PC-9 (cell line): Measurements from ENCODE around the gene TRIP6. TPM values are rescaled to one million over a fixed set of nuclear protein-coding genes. Genes with fewer than 3 reads are reported as not detected.

Source experiments
- BruUV-seq: library from RNA; stranded (reverse); fragments of 400-500 nt; replicated peaks from 2 replicates; lab custom pipeline; 2021; lab: Mats Ljungman, UMichigan
- CTCF ChIA-PET: fragments of 300-600 bp; sonication (Branson Sonifier 250); formaldehyde crosslinking; loops from one replicate; lab custom pipeline; 2022; ENCODE audit warnings: antibody characterized with exemption; lab: Charles Lee
- POLR2A ChIA-PET: fragments of 300-600 bp; sonication (Branson Sonifier 250); formaldehyde crosslinking; loops from one replicate; lab custom pipeline; 2022; ENCODE audit warnings: antibody characterized with exemption; ENCODE audit not compliant: unreplicated experiment; lab: Charles Lee
- DNase-seq, 2 experiments: peaks; one replicate each; pipeline versions ENCODE4 v3.0.0 to v3.0.0-alpha.2; 2015 to 2022; ENCODE audit warnings: mixed read lengths in 1 of 2
- H2AFZ ChIP-seq: fragments of 200-600 bp; sonication (generic); 2 replicates; pipeline ENCODE4 v1.8.1; 2017; ENCODE audit warnings: antibody characterized with exemption
- H3F3A ChIP-seq: fragments of 200-600 bp; sonication (generic); 2 replicates; pipeline ENCODE4 v1.8.1; 2017; ENCODE audit warnings: antibody characterized with exemption, mild to moderate bottlenecking, low read depth; ENCODE audit not compliant: insufficient read depth
- H3K27ac ChIP-seq: fragments of 200-600 bp; sonication (generic); 2 replicates; pipeline ENCODE4 v1.6.1; 2016; ENCODE audit warnings: mixed run types
- H3K27me3 ChIP-seq: fragments of 200-600 bp; sonication (generic); 2 replicates; pipeline ENCODE4 v1.6.1; 2016; ENCODE audit warnings: low read depth, mixed run types; ENCODE audit not compliant: insufficient read depth
- H3K36me3 ChIP-seq: fragments of 200-600 bp; sonication (generic); 2 replicates; pipeline ENCODE4 v1.6.1; 2016; ENCODE audit warnings: low read depth, mixed run types
- H3K4me1 ChIP-seq: fragments of 200-600 bp; sonication (generic); replicated peaks from 2 replicates; pipeline ENCODE4 v1.6.1; 2016; ENCODE audit warnings: mixed run types; ENCODE audit not compliant: insufficient read depth
- H3K4me2 ChIP-seq: fragments of 200-600 bp; sonication (generic); 2 replicates; pipeline ENCODE4 v1.6.1; 2017; ENCODE audit warnings: mixed run types
- H3K4me3 ChIP-seq: fragments of 200-600 bp; sonication (generic); 2 replicates; pipeline ENCODE4 v1.6.1; 2016; ENCODE audit warnings: mixed run types
- H3K79me2 ChIP-seq: fragments of 200-600 bp; sonication (generic); 2 replicates; pipeline ENCODE4 v1.6.1; 2017; ENCODE audit warnings: low read depth, mixed run types
- H3K9me2 ChIP-seq: fragments of 200-600 bp; sonication (generic); 2 replicates; pipeline ENCODE4 v1.8.1; 2017; ENCODE audit warnings: mild to moderate bottlenecking; ENCODE audit not compliant: insufficient read depth
- H3K9me3 ChIP-seq: fragments of 200-600 bp; sonication (generic); 2 replicates; pipeline ENCODE4 v1.8.1; 2016; ENCODE audit warnings: low read depth; ENCODE audit not compliant: insufficient read depth
- H4K20me1 ChIP-seq: fragments of 200-600 bp; sonication (generic); 2 replicates; pipeline ENCODE4 v1.8.1; 2017; ENCODE audit not compliant: insufficient read depth
- CTCF ChIP-seq: fragments of 200-600 bp; sonication (generic); conservative IDR thresholded peaks from 2 replicates; pipeline ENCODE4 v1.6.1; 2017; ENCODE audit warnings: mixed run types, antibody characterized with exemption, mild to moderate bottlenecking, moderate library complexity
- EZH2 ChIP-seq: fragments of 200-600 bp; sonication (generic); IDR thresholded peaks from 2 replicates; pipeline ENCODE4 v1.8.0; 2017; ENCODE audit warnings: antibody characterized with exemption, low read depth
- intact Hi-C: fragments of 100-400 bp; cut with micrococcal nuclease; formaldehyde crosslinking; loops from one replicate; pipeline ENCODE4 v1.10.0; 2022; ENCODE audit not compliant: unreplicated experiment
- total RNA-seq: library from RNA; stranded (reverse); gene quantifications from 2 replicates; pipeline ENCODE4 v1.2.3, GENCODE V29; 2021

The TRIP6 gene
- total RNA-seq, 1 experiment from 2014 or later, result 89.3 TPM

GRCh38 chr7:100899432-100899831 lies 32.2 kb downstream of the TRIP6 start:
- POLR2A ChIA-PET, result no interaction called here
- H3K27me3 ChIP-seq, result peaks cover 11% of the 10 kb centered on the region; the same call in 1 of the 2 replicates

GRCh38 chr7:100900978-100901377 lies 33.8 kb downstream of the TRIP6 start:
- Histone ChIP-seq H3K4me3 (no peak overlapping the region), H2AFZ (no peak overlapping the region), H3K9me3 (no peaks in the 10 kb centered on the region), H3K9me2 (no peaks in the 10 kb centered on the region), H3K4me1 (no peaks in the 10 kb centered on the region), H3F3A (no peaks in the 10 kb centered on the region), H4K20me1 (no peaks in the 10 kb centered on the region), H3K27ac (no peak overlapping the region), H3K4me2 (no peak overlapping the region), H3K36me3 (no peaks in the 10 kb centered on the region), H3K79me2 (no peaks in the 10 kb centered on the region), H3K27me3 (peaks cover 4% of the 10 kb centered on the region; the same call in 1 of the 2 replicates)
- TF ChIP-seq EZH2 (no peak), CTCF (no peak)
- no TSS peak for BruUV-seq
- ChIA-PET CTCF (interaction anchor here (0.6 kb wide), 2 partner anchors 57 to 161 kb away, joined by 3 to 6 read pairs; no protein-coding TSS in a partner anchor), POLR2A (no interaction called here)
- intact Hi-C loops, result no loop called here
- no peak for DNase-seq

More at GRCh38 chr7:100899432-100899831, 32.2 kb downstream of the TRIP6 start:
- no peaks in the 10 kb centered on the region for H3K79me2 ChIP-seq
- no peak overlapping the region for H3K27ac ChIP-seq
- H3K36me3 ChIP-seq, result no peaks in the 10 kb centered on the region
- no TSS peak for BruUV-seq
- H3K4me2 ChIP-seq, result no peak overlapping the region
- TF ChIP-seq EZH2 (no peak), CTCF (no peak)
- no peaks in the 10 kb centered on the region for H3K9me3 ChIP-seq
- no peak overlapping the region for H2AFZ ChIP-seq
- H3K4me3 ChIP-seq, result no peak overlapping the region
- no peaks in the 10 kb centered on the region for H3F3A ChIP-seq
- no peaks in the 10 kb centered on the region for H3K4me1 ChIP-seq
- no peak for DNase-seq
- H3K9me2 ChIP-seq, result no peaks in the 10 kb centered on the region
- intact Hi-C loops, result loop anchor here (10.0 kb wide), 1 partner anchor 635 kb away; no protein-coding TSS in a partner anchor
- CTCF ChIA-PET, result interaction anchor here (0.5 to 0.7 kb wide), 3 partner anchors 11 to 269 kb away, joined by 3 to 9 read pairs (median 8); no protein-coding TSS in a partner anchor
- no peaks in the 10 kb centered on the region for H4K20me1 ChIP-seq

- H3K9me2 ChIP-seq, result no peaks in the 10 kb centered on the region
- no peak overlapping the region for H3K4me2 ChIP-seq
- no peaks in the 10 kb centered on the region for H3K4me1 ChIP-seq
- intact Hi-C loops, result no loop called here
- no peaks in the 10 kb centered on the region for H3K27me3 ChIP-seq
- no peaks in the 10 kb centered on the region for H4K20me1 ChIP-seq
- TF ChIP-seq CTCF, result no peak
- TF ChIP-seq EZH2, result no peak
- H2AFZ ChIP-seq, result no peak overlapping the region
- DNase-seq, result no peak
- BruUV-seq, result no TSS peak
- H3K79me2 ChIP-seq, result no peaks in the 10 kb centered on the region
- POLR2A ChIA-PET, result interaction anchor here (0.6 kb wide), 1 partner anchor 38 kb away, joined by 4 read pairs; no protein-coding TSS in a partner anchor
- no peaks in the 10 kb centered on the region for H3F3A ChIP-seq
- H3K4me3 ChIP-seq, result no peak overlapping the region
- no peaks in the 10 kb centered on the region for H3K36me3 ChIP-seq
- H3K9me3 ChIP-seq, result no peaks in the 10 kb centered on the region
- H3K27ac ChIP-seq, result no peak overlapping the region
- CTCF ChIA-PET, result interaction anchor here (0.6 kb wide), 1 partner anchor 494 kb away, joined by 3 read pairs; no protein-coding TSS in a partner anchor
Observed at GRCh38 chr7:100901921-100902332, 34.7 kb downstream of the TRIP6 start.
